Activated T-helper 2 cell treated with anti-CD3 and anti-CD28 coated beads, Interferon-gamma antibody, Interleukin-2, Interleukin-4, amounts not matched to agents 10 μg/mL and 5 μg/mL and 100 μg/mL, durations not matched to agents 14 hours and 24 hours and 36 hours (primary cell): ENCODE measurements around the gene RBMY1J. TPM values are rescaled to one million over a fixed set of nuclear protein-coding genes. Genes with fewer than 3 reads are reported as not detected.
"Not testable (repeated sequence)": the region's sequence is repeated elsewhere in the genome, so short reads cannot be mapped to it uniquely, and the experiment has no call there.

Experiments used
- DNase-seq: peaks from one replicate; pipeline ENCODE4 v3.0.0; 2021; ENCODE audit warnings: low spot score
- H3K27ac Mint-ChIP-seq: one replicate; pipeline ENCODE4 v1.8.0; 2021; ENCODE audit warnings: mixed read lengths
- H3K27me3 Mint-ChIP-seq: one replicate; pipeline ENCODE4 v1.8.0; 2021; ENCODE audit warnings: low read depth, mixed read lengths
- H3K36me3 Mint-ChIP-seq: one replicate; pipeline ENCODE4 v1.8.0; 2021; ENCODE audit warnings: low read depth, mixed read lengths
- H3K4me1 Mint-ChIP-seq: one replicate; pipeline ENCODE4 v1.8.0; 2021; ENCODE audit warnings: low read depth, mixed read lengths
- H3K4me3 Mint-ChIP-seq: one replicate; pipeline ENCODE4 v1.8.0; 2021; ENCODE audit warnings: low read depth, mild to moderate bottlenecking, moderate library complexity, mixed read lengths
- H3K9me3 Mint-ChIP-seq: one replicate; pipeline ENCODE4 v1.8.0; 2021; ENCODE audit warnings: mixed read lengths
- intact Hi-C: fragments of 100-400 bp; cut with micrococcal nuclease; formaldehyde crosslinking; loops from one replicate; pipeline ENCODE4 v1.15.1; 2023
- total RNA-seq: library from RNA; stranded (reverse); gene quantifications from 2 replicates; pipeline ENCODE4 v1.2.3, GENCODE V29; 2022

RBMY1J gene
- not detected in 2 replicates for total RNA-seq

DNA sequence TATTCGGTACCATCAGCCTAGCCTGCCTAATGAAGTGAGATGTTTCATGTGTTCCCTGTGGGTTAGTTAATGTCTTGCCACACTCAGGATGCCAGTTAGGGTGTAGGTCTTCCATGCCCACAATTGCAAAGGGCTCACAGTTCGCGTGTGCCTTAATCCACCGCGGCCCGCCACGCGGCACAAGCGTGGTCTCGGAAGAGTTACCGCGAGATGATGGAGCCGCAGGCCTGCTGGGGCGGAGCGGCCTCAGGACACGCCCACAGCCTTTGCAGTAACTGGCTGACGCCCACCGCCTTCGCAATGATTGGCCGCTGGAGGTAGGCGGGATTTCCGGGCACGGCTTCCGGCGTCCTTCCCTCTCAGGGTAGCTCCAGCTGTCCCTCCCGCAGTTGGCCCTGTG is at the start of gene RBMY1J:
Gene RBMY1J (plus strand): TSS at position 301 of the 400 bp plus-strand sequence. CDS start 2,038 bp downstream, outside the sequence.
- H3K27me3 Mint-ChIP-seq, H3K9me3 Mint-ChIP-seq, H3K4me3 Mint-ChIP-seq, H3K36me3 Mint-ChIP-seq, intact Hi-C loops, H3K27ac Mint-ChIP-seq, DNase-seq, H3K4me1 Mint-ChIP-seq: not testable (repeated sequence)

DNA sequence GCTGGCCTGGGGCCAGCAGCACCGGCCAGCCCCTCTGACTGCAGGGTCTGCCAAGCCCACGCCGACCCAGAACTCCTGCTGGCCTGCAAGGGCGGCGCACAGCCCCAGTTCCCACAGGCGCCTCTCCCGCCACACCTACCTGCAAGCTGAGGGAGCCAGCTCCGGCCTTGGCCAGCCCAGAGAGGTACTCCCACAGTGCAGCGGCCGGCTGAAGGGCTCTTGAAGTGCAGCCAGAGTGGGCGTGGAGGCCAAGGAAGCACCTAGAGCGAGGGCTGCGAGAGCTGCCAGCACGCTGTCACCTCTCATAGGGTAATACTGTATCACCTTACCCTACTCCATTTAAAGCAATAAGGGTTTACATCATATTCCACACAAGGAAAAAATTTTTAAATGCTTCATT is 35.8 kb upstream of the RBMY1J start:
- Mint-ChIP-seq H3K36me3 (no peaks in the 10 kb centered on the region), H3K27me3 (no peaks in the 10 kb centered on the region), H3K9me3 (no peaks in the 10 kb centered on the region), H3K4me3 (no peak overlapping the region), H3K4me1 (no peaks in the 10 kb centered on the region), H3K27ac (no peak overlapping the region)
- intact Hi-C loops: no loop called here
- no peak for DNase-seq

DNA sequence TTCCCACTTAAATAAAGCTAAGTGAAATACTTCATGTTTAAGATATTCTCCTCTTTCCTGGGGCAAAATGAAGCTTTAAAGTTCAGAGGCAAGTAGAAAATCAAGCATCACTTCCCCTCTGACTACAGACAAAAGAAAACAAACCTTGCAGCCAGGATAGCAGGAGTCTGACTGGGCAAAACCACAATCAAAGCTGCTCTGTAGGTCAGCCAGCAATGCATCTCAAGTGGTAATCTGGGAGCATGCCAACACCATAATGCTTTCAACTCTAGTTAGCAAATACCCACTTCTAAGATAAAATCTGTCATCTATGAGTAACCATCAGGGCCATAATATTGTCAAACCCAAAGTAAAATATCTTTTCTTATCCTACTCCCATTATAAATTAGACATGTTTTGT is 32.6 kb upstream of the RBMY1J start:
- no peaks in the 10 kb centered on the region for H3K36me3 Mint-ChIP-seq
- no peak overlapping the region for H3K4me3 Mint-ChIP-seq
- no peaks in the 10 kb centered on the region for H3K4me1 Mint-ChIP-seq
- intact Hi-C loops: no loop called here
- no peak for DNase-seq
- no peaks in the 10 kb centered on the region for H3K9me3 Mint-ChIP-seq
- H3K27ac Mint-ChIP-seq: no peak overlapping the region
- H3K27me3 Mint-ChIP-seq: no peaks in the 10 kb centered on the region

DNA sequence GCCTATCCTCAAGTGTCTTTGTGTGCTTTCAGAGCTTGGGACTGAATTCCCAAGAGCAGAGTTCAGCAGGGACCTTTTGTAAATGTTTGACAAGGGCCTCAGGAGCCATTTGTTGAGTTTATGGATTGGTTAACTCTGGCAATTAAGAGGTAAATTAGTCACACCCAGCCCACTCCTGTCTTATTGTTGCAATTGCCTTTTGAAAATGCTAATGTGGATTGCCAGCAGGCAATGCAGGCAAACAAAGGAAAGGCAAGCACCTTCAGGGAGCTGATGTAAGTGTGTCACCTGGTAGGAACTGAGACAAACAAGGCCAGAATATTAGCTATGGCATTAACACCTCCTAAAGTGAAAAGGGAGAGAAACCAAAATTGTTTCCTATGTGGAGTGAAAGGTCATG is 29.7 kb upstream of the RBMY1J start:
- Mint-ChIP-seq H3K4me3 (no peak overlapping the region), H3K27me3 (no peaks in the 10 kb centered on the region), H3K36me3 (no peaks in the 10 kb centered on the region), H3K4me1 (no peaks in the 10 kb centered on the region), H3K9me3 (peaks cover 5% of the 10 kb centered on the region), H3K27ac (no peak overlapping the region)
- no peak for DNase-seq
- intact Hi-C loops: no loop called here

DNA sequence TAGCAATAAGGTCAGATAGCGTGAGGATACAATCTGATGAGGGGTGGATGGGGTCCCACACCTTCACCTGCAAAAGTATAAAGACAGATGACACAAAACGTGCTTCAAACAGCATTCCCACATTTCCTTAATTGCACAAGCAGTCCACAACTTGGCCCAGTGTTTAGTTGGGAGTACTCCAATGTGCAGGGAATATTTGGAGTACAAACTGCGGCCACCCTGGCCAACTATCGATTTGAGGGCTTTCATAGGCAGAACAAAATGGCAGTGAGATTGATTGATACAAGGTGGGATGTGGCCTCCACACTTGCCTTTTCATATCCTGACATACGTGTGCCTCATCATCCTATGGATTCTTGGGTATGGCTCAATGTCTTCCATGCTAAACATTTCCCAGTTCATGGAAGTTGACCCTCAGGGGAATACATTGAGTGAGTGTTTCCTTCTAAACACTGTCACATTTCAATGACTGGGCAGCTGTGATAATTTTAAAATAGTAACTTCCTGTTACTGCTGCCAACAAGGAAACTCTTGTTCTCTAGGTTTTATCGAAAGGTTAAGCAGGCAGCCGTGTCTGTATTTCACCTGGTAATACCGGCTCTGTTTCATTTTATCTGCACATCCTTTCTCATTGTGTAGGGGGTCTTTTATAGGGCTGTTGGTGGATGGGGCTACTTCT is 41.6 kb downstream of the RBMY1J start:
- H3K4me1 Mint-ChIP-seq, H3K4me3 Mint-ChIP-seq, DNase-seq, H3K27me3 Mint-ChIP-seq, H3K9me3 Mint-ChIP-seq, H3K27ac Mint-ChIP-seq, intact Hi-C loops, H3K36me3 Mint-ChIP-seq: not testable (repeated sequence)

DNA sequence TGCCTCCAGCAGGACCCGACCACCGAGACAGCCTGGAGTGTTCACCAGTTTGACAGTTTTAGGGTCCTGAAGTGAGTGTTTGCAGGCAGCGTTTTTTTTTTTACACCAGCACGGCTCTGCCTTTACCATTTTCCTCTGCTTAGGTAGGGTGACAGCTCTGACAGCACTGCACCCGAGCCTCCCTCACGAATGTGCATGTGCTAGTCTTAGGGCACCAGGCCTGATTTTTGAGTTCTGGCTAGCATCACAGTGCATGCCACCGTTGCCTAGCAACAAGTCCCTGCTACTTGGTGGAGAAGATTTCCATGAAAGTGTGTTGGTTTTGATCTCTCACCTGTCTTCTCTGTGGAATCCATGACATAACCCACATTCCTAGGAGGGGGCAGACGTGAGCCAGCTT is 52.3 kb downstream of the RBMY1J start:
- H3K36me3 Mint-ChIP-seq, H3K27me3 Mint-ChIP-seq, intact Hi-C loops, H3K27ac Mint-ChIP-seq, H3K4me3 Mint-ChIP-seq, H3K4me1 Mint-ChIP-seq, H3K9me3 Mint-ChIP-seq, DNase-seq: not testable (repeated sequence)

DNA sequence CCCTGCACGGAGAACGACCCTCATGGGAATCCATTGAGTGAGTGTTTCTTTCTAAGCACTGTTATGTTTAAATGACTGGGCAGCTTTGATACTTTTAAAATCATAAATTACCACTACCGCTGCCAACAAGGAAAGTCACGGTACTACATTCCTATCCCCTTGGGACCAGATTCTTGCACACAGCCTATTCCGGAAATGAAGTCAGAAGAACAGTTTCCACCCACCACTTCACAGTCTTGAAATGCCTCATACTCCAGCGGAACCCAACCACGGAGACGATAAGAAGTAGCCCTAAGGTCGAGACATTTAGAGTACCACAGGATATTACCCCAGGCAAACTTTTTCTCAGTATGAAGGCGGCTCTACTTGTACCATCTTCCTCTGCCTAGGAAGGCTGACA is 58.8 kb downstream of the RBMY1J start:
- not testable (repeated sequence) for DNase-seq, H3K4me3 Mint-ChIP-seq

More for the DNA sequence above, 58.8 kb downstream of the RBMY1J start:
- H3K27me3 Mint-ChIP-seq, intact Hi-C loops, H3K27ac Mint-ChIP-seq, H3K4me1 Mint-ChIP-seq, H3K9me3 Mint-ChIP-seq, H3K36me3 Mint-ChIP-seq: not testable (repeated sequence)

Other genes starting within 250 kb of the RBMY1J start
- gene RBMY1F, start 220.5 kb upstream of the RBMY1J start, total RNA-seq: not detected in 2 replicates